Left forelimb (tissue), 1 donor: ENCODE results near the gene CYB5A.
"Not testable (repeated sequence)": the region's sequence is repeated elsewhere in the genome, so short reads cannot be mapped to it uniquely, and the experiment has no call there.

Experiments
- DNase-seq: peaks from one replicate; pipeline ENCODE4 v3.0.0-alpha.2; 2018; ENCODE audit warnings: low spot score

Gene CYB5A

DNA sequence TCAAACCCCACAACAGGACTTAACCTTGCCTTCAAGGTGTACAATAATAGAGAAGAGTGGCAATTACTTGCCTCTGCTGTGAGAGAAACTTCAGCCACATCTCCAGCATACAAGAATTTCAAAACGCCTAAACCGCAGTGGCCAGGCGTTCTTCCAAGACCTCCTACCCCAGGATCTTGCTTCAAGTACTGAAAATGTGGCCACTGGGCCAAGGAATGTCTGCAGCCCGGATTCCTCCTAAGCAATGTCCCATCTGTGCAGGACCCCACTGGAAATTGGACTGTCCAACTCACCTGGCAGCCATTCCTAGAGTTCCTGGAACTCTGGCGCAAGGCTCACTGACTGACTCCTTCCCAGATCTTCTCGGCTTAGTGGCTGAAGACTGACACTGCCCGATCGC is 2.8 kb upstream of the CYB5A start:
- no peak for DNase-seq

DNA sequence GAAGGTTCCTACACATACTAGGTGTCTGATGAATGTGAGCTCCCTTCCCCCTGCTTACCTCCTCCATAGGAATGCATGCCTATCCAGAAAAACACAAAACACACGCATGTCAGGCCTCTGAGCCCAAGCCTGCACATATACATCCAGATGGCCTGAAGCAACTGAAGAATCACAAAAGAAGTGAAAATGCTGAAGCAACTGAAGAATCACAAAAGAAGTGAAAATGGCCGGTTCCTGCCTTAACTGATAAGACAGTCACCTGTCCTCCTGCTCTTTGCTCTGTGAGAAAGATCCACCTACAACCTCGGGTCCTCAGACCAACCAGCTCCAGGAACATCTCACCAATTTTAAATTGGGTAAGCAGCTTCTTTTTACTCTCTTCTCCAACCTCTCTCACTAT is 1.2 kb upstream of the CYB5A start:
- not testable (repeated sequence) for DNase-seq

DNA sequence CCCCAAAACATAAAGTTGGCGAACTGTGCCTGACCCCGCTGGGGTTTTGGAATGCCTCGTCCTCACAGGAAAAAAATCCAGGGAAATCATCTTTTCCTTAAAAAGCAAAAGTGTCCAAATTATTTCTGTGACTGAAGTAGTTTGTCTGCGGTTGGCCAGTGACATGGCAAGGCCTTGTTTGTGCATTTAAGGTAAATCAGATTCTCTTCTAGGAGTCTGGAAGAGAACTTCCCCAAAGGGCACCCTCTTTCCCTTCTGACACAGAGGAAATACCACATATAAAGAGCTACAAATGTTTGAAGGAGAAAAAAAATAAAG is 737 bp upstream of the CYB5A start:
- no peak for DNase-seq

- DNase-seq: no peak
Measured at GRCh38 chr18:74291472-74291770, 342 bp downstream of the CYB5A start.

DNA sequence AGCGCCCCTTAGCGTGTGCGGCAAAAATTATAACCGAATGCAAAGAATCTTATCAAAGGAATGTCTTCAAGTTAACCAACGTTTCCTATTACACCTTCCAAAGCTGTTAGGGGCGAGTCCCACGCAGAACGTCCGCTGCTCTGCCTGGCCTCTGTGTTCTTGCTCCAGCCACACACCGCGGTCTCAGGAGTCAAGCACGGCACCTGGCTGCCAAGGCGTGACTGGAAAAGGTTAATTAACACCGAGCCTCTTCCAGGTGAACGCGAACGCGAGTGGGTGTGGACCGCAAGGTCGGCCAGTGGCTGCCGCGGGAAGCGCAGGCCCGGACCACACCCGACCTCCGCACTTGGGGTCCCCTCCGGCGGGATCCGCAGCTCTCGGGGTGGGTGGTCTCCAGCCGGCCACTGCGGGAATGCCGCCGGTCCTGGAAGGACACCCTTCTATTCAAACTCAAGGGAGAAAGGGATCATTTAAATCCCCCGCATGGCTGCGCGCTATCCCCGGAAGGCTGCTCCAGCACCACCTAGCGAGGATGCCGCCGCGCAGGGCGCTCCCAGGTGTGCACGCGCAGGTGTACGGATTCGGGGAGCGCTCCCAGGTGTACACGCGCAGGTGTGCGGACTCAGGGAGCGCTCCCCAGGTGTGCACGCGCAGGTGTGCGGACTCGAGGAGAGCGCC is 830 bp downstream of the CYB5A start:
- no peak for DNase-seq

GRCh38 chr18:74290021-74290420 is 1.7 kb downstream of the CYB5A start:
- no peak for DNase-seq

DNA sequence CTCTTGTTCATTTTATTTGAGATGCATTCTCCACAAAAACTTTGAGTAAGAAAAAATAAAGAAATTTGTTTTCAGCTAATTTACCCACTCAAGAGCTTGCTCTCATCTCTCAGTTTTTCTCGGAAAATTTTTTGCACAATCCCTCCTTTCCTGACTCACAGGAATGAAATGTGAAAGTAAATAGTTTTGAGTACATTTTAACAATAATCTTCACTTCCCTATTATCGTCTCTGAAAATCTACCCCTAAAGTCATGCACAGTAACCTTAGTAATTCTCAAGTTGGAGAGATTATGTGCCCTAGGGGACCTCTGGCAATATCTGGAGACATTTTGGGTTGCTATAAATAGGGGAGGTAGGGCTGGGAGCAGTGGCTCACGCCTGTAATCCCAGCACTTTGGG is 2.6 kb downstream of the CYB5A start:
- DNase-seq: no peak

DNA sequence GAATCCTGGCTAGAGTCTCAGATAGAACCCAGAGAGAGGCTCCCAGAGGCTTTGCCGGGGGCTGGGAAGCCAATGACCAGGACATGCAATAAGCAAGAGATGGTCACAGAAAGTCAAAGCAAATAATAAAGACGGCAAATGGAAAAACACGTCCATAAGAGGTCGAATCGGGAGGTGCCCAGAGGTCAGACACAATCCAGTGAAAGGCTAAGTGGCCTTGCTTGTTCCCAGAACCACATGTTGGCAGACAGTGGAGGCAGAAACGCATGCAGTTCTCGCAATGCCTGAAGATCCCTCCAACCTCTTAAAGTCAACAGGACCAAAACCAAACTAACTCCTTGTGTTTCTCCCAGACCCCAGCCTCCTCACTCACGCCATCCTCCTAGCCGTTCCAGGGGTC is 3.0 kb downstream of the CYB5A start:
- DNase-seq: no peak

DNA sequence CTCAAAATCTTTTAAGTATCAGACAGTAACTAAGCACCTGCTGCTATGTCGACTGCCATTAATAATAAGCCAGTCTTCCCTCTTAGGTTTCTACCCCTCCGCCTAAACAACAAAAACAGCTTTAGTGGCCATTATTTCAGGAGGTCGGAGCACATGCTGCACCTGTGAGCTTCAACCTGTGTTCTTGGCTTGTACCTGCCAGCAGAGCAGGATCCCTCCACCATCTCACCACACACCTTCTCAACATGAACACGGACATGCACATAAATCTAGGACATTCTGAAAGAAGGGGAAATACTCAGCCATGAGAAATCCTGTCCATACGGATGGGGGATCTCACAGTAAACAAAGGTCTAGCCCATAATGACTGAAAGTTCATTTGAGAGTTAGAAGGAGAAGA is 3.7 kb downstream of the CYB5A start:
- DNase-seq: no peak

DNA sequence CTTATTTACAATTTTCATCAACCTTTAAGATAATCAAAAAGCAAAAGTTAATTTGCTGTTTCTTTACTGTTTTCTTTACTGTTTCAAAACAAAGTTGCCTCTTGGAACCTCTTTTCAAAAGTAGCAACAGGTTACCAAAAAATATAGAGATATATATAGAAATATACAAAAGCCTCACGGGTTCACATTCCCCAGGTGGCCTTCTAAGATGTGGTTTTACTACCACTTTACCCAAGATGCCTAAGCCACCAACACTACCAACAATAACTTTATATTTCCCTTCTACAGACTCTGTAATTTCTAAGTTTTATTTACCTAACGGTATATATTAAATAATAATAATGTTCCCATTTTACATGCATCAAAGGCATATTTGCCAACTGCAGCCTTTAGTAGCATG is 4.9 kb downstream of the CYB5A start:
- DNase-seq: no peak

GRCh38 chr18:74286106-74286855 is 5.5 kb downstream of the CYB5A start:
- DNase-seq: no peak

- DNase-seq: not testable (repeated sequence)
Measured at GRCh38 chr18:74285583-74285982, 6.2 kb downstream of the CYB5A start.

DNA sequence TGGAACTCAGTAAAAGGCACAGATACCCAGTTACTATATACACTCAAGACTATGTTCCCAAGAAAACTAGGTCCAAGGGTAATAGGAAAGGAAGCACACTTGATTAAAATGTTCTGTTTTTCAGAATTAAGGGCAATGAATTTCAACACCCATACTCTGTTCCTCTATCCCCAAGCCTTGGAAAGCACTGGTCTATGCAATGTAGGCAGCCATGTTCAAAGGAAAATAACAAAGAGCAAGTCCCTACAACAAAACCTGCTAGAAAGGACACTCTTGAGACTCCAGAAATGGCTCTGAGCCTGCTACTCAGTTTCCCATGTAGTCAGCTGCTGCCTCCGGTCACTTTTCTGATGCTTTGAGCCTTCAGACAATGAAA is 6.8 kb downstream of the CYB5A start:
- no peak for DNase-seq

- DNase-seq: no peak
Measured at GRCh38 chr18:74284191-74284979, 7.4 kb downstream of the CYB5A start.

DNA sequence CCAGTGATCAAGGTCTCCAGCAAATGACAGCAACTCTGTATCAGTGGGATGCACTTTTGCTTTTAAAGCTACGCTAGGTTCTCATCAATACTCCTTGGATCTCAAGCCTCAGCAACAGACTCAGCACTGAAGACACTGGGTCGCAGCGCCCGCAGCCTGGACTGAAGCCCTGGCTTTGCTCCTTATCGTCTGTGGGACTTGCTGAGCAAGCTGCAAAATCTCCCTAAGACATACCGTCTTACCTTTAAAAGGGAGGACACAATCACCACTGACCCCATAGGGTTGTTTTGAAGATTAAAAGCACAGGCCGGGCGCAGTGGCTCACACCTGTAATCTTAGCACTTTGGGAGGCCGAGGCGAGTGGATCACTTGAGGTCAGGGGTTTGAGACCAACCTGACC is 8.1 kb downstream of the CYB5A start:
- no peak for DNase-seq

GRCh38 chr18:74282755-74283554 is 8.8 kb downstream of the CYB5A start:
- DNase-seq: no peak

- DNase-seq: no peak
Measured at GRCh38 chr18:74281980-74282754, 9.6 kb downstream of the CYB5A start.

DNA sequence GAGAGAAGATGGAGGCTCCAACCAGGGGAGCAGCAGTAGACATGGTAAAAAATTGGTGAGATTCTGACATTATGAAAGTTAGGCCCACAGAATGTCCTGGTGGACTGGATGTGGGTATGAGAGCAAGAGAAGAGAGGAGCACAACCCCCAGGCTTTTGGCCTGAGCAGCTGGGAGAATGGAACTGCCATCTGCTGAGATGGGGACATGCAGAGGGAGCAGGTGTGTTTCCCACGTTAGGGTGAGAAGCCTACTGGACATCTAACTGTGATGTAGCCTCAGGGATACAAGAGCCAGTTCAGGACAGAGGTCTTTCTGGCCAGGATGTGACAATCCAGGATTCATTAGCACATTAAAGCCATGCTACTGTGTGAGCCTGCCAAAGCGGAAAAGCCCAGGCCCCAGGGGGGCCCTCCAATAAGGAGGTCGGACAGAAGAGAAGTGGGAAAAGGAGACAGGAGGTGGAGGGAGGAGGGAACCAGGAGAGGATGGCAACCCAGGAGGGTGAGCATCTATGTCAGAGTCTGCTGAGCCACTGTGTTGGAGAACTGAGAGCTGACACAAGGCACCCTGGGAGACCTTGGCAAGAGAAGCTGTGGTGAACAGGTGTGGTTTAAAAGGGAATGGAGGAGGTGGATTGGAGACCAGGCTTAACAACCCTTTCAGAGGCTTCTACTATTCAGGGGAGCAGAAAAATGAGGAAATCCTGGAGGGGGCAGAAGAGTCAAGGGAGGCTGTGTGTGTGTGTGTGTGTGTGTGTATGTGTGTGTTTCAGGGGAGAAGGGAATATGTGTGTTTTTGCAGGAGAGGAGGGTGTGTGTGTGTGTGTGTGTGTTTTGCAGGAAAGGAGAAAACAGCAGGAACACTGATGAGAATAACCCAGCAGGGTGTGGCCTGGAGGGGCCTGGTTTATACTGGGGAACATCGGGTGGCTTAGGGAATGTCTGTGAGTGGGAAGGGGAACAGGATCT is 10.5 kb downstream of the CYB5A start:
- DNase-seq: no peak

GRCh38 chr18:74278983-74279382 is 12.8 kb downstream of the CYB5A start:
- no peak for DNase-seq

DNA sequence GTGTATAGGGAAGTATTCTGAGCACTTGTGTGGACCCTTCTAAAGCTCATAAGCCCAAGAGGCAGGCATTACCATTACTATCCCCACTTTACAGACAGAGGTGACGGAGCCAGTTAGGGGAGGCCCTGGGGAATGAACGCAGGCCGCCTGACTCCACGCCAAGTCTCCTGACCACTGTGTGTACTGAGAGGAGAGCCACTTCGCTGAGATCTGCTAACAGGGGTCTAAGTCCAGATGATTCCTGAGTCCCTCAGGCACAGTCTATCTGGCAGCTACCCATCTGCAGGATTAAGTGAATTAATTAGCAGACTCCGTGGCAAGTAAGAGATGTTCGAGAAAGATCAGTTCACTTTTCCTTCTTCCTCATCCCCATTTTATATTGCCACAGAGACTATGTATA is 13.7 kb downstream of the CYB5A start:
- DNase-seq: no peak

GRCh38 chr18:74277296-74277695 is 14.5 kb downstream of the CYB5A start:
- DNase-seq: no peak
